DOHH2 (cell line): ENCODE data around the gene SEMA4D.

Experiments
- H3F3A ChIP-seq: fragments of 200-600 bp; sonication (generic), shearing (Covaris generic); 2 replicates; pipeline ENCODE4 v1.6.0; 2016; ENCODE audit warnings: antibody characterized with exemption, mild to moderate bottlenecking; ENCODE audit not compliant: control insufficient read depth, insufficient read depth
- H3K27ac ChIP-seq: fragments of 200-600 bp; sonication (generic); 2 replicates; pipeline ENCODE4 v1.5.1; 2014; ENCODE audit warnings: low read depth, mild to moderate bottlenecking, low read length, moderate library complexity
- H3K27me3 ChIP-seq: fragments of 200-600 bp; sonication (generic); 2 replicates; pipeline ENCODE4 v1.6.1; 2014; ENCODE audit warnings: mild to moderate bottlenecking, low read length, mixed read lengths; ENCODE audit not compliant: control insufficient read depth
- H3K36me3 ChIP-seq: fragments of 200-600 bp; sonication (generic); 2 replicates; pipeline ENCODE4 v1.6.1; 2014; ENCODE audit warnings: mild to moderate bottlenecking, low read length, moderate library complexity, mixed read lengths; ENCODE audit not compliant: control insufficient read depth
- H3K4me1 ChIP-seq: fragments of 200-600 bp; sonication (generic); 2 replicates; pipeline ENCODE4 v1.6.1; 2014; ENCODE audit warnings: mild to moderate bottlenecking, low read length, mixed read lengths; ENCODE audit not compliant: control insufficient read depth
- H3K4me2 ChIP-seq: fragments of 200-600 bp; sonication (generic); 2 replicates; pipeline ENCODE4 v1.6.0; 2014; ENCODE audit warnings: mild to moderate bottlenecking, low read length, moderate library complexity
- H3K4me3 ChIP-seq: fragments of 200-600 bp; sonication (generic); 2 replicates; pipeline ENCODE4 v1.5.1; 2014; ENCODE audit warnings: mild to moderate bottlenecking, low read length, mixed read lengths
- H3K79me2 ChIP-seq: fragments of 200-600 bp; sonication (generic); 2 replicates; pipeline ENCODE4 v1.6.1; 2014; ENCODE audit warnings: mild to moderate bottlenecking, low read length, mixed read lengths; ENCODE audit not compliant: control insufficient read depth
- H3K9me2 ChIP-seq: fragments of 200-600 bp; sonication (generic); replicated peaks from 2 replicates; pipeline ENCODE4 v1.6.1; 2014; ENCODE audit warnings: mild to moderate bottlenecking, low read length, mixed read lengths; ENCODE audit not compliant: control insufficient read depth
- H3K9me3 ChIP-seq: fragments of 200-600 bp; sonication (generic); 2 replicates; pipeline ENCODE4 v1.6.1; 2014; ENCODE audit warnings: antibody characterized with exemption, low read length, mixed read lengths; ENCODE audit not compliant: control insufficient read depth, insufficient read depth
- H4K20me1 ChIP-seq: fragments of 200-600 bp; sonication (generic); 2 replicates; pipeline ENCODE4 v1.6.0; 2014; ENCODE audit warnings: low read depth, mild to moderate bottlenecking, antibody characterized with exemption, low read length, moderate library complexity; ENCODE audit not compliant: control insufficient read depth, insufficient read depth
- EZH2phosphoT487 ChIP-seq: fragments of 200-600 bp; sonication (generic); IDR thresholded peaks from 2 replicates; pipeline ENCODE4 v1.6.1; 2017; ENCODE audit warnings: borderline replicate concordance, mild to moderate bottlenecking, antibody characterized with exemption, low read length, moderate library complexity, mixed read lengths
- TF ChIP-seq, protein P1 (sequence below): fragments of 200-600 bp; sonication (generic); IDR thresholded peaks from one replicate; pipeline ENCODE4 v1.5.1; 2014; ENCODE audit warnings: antibody characterized with exemption, mild to moderate bottlenecking, low read depth, low read length; ENCODE audit not compliant: poor library complexity, severe bottlenecking

SEMA4D gene

DNA sequence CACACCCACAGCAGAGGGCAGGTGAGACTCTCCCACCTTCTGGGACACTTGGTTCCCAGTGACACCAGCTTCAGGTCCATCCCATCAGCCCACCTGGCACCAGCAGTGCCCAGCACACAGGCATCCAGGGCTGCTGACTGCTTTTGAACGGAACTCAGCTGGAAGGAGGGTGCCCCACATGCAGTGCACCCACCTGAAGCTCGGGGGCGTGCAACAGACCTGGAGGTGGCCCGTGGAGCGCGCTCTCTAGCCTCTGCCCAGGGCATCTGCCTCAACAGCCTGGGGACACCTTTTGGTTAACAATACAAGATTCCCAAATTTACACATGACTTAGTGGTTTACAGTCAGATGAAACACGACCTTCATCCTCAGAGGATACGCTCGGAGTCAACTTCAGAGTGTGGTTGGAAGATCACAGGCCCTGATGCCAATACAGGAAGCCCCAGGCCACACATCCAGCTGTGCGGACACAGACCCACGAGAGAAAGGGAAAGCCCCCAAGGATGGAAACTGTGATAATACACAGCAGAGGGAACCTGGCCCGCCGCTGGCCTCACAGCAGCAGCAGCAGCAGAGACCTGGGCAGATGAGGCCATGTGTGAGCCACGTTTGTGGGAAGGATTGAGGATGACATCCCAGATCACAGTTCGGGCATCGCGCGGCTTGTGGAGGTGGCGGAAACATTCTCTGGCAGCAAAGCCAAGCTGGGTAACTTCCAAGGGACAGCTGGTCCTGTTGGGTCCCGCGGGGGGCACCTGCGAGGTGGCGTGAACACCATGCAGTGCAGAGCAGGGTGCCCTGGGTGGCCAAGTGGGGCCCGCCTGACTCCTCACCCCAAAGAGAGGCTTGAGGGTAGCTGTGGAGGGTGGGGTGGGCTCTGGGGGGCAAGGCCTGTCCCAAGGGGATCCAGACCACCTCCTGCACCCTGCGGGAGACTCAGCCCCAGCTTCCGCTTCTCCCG, 115.6 kb downstream of the SEMA4D start:
- no peaks in the 10 kb centered on the region for H3K27me3 ChIP-seq
- H3K9me2 ChIP-seq, result no peaks in the 10 kb centered on the region
- no peak for TF ChIP-seq EZH2phosphoT487
- TF ChIP-seq, protein P1, sequence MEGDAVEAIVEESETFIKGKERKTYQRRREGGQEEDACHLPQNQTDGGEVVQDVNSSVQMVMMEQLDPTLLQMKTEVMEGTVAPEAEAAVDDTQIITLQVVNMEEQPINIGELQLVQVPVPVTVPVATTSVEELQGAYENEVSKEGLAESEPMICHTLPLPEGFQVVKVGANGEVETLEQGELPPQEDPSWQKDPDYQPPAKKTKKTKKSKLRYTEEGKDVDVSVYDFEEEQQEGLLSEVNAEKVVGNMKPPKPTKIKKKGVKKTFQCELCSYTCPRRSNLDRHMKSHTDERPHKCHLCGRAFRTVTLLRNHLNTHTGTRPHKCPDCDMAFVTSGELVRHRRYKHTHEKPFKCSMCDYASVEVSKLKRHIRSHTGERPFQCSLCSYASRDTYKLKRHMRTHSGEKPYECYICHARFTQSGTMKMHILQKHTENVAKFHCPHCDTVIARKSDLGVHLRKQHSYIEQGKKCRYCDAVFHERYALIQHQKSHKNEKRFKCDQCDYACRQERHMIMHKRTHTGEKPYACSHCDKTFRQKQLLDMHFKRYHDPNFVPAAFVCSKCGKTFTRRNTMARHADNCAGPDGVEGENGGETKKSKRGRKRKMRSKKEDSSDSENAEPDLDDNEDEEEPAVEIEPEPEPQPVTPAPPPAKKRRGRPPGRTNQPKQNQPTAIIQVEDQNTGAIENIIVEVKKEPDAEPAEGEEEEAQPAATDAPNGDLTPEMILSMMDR, result no peak
- no peaks in the 10 kb centered on the region for H3K4me1 ChIP-seq
- H3F3A ChIP-seq, result no peaks in the 10 kb centered on the region
- H3K9me3 ChIP-seq, result no peaks in the 10 kb centered on the region
- H3K36me3 ChIP-seq, result no peaks in the 10 kb centered on the region; the same call in 1 of the 2 replicates
- H3K4me2 ChIP-seq, result no peak overlapping the region
- H3K4me3 ChIP-seq, result no peak overlapping the region
- H4K20me1 ChIP-seq, result no peaks in the 10 kb centered on the region
- H3K79me2 ChIP-seq, result no peaks in the 10 kb centered on the region
- no peak overlapping the region for H3K27ac ChIP-seq

- Histone ChIP-seq H3K4me3 (no peak overlapping the region), H3K79me2 (no peaks in the 10 kb centered on the region), H3K36me3 (no peaks in the 10 kb centered on the region), H3K27me3 (no peaks in the 10 kb centered on the region), H3F3A (no peaks in the 10 kb centered on the region), H3K9me2 (no peaks in the 10 kb centered on the region), H3K9me3 (no peaks in the 10 kb centered on the region), H3K27ac (no peak overlapping the region), H4K20me1 (no peaks in the 10 kb centered on the region), H3K4me1 (no peaks in the 10 kb centered on the region), H3K4me2 (no peak overlapping the region)
- TF ChIP-seq, protein P1, result no peak
- no peak for TF ChIP-seq EZH2phosphoT487
Observed at GRCh38 chr9:89381308-89381609, 116.7 kb downstream of the SEMA4D start.

GRCh38 chr9:89380437-89381307, 117.2 kb downstream of the SEMA4D start:
- H3K4me1 ChIP-seq, result peaks cover 2% of the 10 kb centered on the region
- H3K4me3 ChIP-seq, result no peak overlapping the region
- H3F3A ChIP-seq, result no peaks in the 10 kb centered on the region
- no peak overlapping the region for H3K4me2 ChIP-seq
- no peaks in the 10 kb centered on the region for H3K36me3 ChIP-seq
- H3K79me2 ChIP-seq, result no peaks in the 10 kb centered on the region
- H4K20me1 ChIP-seq, result no peaks in the 10 kb centered on the region
- no peaks in the 10 kb centered on the region for H3K9me2 ChIP-seq
- H3K9me3 ChIP-seq, result no peaks in the 10 kb centered on the region
- H3K27me3 ChIP-seq, result no peaks in the 10 kb centered on the region
- H3K27ac ChIP-seq, result no peak overlapping the region
- no peak for TF ChIP-seq EZH2phosphoT487
- TF ChIP-seq, protein P1, result no peak
